GM12872 (cell line): Measurements from ENCODE around the gene RPS27L.

Experiments
- TF ChIP-seq, protein P1 (sequence below): IDR thresholded peaks from 3 replicates; pipeline ENCODE4 v1.5.1; 2011; ENCODE audit warnings: low read depth, mild to moderate bottlenecking, low read length, moderate library complexity; ENCODE audit not compliant: insufficient read depth

Gene RPS27L

DNA sequence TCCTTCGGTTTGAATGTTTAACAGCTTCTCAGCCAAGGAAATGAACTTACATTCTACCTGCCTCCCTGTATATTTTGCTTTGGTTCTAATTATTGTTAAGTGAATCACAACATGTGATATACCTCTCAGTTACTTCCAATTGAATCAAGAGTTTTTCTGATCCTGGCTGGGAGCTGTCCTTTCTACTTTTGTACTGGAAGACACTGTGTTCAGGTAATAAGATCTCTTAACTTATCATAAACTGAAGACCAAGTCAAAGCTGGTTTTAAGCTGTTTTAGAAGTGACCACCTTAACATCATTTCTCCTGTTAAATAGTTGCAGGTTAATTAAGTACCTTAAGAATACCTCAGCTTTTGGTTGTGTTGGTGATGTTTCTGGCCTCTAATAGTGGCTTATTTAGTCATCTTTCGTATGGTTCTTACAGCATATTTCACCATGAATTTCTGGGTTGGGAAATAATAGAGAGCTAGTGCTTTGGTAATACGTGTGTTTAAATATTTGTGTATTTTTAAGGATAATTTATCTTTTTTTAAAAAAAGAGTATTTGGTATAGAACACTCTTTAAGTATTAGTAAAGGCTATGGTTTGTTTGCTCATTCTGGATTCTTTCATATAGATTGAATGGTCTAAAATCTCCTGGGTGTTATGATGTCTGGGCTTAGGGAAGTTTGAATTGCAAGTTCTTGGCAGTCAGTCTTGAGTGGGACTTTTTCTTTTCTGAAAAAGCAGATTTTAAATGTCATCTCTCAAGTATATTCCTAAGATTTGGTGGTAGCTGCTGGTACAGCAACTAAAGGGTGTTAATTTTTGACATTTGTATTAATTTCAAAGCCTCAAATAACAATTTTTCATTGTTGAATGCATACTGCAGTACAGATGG is 33.7 kb upstream of the RPS27L start:
- TF ChIP-seq, protein P1, sequence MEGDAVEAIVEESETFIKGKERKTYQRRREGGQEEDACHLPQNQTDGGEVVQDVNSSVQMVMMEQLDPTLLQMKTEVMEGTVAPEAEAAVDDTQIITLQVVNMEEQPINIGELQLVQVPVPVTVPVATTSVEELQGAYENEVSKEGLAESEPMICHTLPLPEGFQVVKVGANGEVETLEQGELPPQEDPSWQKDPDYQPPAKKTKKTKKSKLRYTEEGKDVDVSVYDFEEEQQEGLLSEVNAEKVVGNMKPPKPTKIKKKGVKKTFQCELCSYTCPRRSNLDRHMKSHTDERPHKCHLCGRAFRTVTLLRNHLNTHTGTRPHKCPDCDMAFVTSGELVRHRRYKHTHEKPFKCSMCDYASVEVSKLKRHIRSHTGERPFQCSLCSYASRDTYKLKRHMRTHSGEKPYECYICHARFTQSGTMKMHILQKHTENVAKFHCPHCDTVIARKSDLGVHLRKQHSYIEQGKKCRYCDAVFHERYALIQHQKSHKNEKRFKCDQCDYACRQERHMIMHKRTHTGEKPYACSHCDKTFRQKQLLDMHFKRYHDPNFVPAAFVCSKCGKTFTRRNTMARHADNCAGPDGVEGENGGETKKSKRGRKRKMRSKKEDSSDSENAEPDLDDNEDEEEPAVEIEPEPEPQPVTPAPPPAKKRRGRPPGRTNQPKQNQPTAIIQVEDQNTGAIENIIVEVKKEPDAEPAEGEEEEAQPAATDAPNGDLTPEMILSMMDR = no peak

DNA sequence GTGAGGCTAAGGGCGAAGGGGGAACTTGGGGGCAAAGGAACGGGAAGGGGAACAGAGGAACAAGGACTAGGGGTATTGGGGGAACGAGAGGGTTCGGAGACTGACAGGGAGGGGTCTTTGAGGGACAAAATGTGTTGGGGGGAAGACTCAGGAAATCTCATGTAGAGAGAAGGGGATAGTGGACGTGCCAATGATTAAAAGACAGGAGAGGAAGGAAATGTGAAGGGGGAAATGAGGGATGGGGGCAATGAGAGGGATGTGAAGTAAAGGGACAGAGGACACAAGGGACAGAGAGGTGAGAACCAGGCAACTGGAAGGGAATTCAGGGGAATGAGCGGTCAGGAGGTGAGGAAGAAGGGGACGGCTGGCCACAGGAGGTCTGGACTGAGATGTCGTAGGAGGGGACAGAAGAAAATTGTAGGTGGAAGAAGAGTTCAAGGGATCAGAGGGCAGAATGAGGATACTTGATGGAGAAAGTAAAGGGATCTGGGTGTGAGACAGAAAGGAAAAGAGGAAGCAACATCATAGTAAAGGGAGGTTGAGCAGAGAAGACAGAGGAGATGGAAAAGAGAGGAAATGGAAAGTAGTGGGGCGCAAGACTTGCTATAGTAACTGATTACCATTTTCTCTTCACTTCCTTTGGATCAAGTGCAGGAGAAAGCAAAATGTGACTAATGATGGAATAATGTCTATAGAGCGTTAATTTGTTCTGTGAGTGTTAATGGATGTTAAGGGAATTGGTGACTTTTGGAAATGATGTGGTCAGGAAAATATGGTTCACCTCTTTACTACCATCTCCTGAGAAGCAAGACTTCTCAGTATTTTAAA is 32.9 kb upstream of the RPS27L start:
- TF ChIP-seq, protein P1 = no peak

DNA sequence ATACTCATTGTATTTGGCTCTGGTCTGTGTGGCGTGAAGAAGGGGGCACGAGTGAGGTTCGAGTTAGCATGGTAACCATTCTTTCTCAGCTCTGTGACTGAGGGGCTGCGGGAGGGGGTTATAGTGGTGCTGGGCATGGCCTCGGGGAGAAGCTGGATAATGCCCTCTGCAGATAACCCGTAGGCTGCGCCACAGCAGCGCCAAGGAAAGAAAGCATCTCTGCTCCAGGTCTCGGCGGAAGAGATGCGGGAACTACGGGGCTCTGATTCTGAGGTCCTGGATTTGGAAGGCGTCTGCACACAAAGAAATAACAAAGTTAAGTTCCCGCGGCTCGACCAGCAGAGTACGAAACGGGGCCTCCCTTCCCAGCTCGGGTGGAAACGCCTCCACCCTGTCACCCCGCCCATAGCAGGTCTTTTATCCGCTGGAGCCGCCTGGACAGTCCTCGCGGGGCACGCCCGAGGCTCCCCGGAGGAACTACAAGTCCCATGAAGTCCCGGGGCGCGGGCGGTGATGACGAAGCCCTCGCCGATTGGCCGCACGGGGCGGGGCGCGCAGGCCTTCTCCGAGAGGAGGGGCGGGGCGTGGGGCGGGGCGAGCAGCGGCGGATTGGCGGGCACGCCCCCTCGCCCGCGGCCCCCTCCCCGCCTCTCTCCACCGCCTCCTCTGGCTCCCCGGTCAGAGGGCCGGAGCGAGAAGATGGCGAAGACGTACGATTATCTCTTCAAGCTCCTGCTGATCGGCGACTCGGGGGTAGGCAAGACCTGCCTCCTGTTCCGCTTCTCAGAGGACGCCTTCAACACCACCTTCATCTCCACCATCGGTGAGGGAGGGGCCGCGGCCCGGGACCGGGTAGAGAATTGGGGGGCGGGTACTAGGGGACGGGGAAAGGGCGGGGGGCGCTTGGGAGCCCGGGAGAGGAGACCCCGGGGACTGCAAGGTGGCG is 31.9 kb upstream of the RPS27L start, which contains the start of gene RAB8B:
RAB8B (plus strand) TSS at position 681 of the 946 bp plus-strand sequence; CDS start at position 700, 19 bp downstream.
- TF ChIP-seq, protein P1 = no peak

DNA sequence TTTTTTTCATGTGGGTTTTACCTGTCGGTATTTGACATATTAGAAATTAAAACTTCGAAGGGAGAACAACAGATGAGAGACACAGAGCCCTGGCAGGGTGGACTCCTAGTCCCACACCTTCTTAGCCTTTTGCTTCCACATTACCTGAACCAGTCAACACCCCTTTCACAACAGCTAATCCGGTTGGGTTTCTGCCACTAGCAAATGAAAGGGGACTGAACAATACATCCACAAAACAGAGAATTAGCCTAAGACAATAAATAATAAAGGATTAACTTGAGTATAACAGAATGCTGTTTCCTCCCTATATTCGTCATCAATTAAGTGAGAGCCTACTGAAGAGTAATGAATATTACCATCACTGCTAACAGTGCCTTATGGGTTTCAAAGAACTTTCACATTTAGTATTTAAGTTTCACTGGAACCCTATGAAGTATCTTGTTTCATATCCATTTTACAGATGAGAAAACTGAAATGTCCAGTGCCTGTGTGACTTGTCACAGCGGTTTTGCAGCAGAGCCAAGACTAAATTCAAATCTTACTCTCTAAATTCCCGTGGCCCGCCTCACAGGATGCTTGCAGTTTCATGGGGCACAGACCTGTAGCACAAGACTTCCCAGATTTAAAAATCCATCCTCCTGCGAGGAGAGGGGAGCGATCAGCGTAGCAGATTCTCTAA is 31.1 kb upstream of the RPS27L start:
- TF ChIP-seq, protein P1 = no peak

DNA sequence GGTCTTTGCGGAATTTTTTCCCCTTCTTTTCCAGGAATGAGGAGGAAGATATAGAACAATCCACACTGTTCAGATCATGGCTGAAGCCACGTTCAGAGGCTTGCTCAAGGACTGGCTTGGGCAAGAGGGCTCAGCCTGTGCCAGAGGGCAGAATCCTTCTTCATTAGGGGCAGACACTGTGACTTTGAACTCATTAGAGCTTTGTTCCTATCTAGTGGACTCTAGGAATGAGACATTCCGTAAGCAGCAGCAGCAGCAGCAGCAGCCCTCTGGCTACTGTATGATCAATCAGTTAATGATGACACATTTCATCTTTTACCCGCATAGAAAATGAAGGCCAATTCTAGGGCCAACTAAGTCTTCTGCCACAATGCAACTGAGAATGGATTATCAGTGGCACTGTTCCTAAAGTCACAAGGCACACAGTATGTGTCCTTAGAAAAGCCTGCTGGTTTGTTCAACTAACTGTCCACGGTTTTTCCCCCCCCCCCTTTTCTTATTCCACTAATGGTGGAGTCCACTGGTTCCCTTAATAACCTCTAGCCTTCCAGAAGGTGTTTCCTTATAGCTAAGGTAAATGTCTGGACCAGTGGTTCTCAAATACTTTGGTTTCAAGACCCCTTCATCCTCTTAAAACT is 30.4 kb upstream of the RPS27L start:
- TF ChIP-seq, protein P1 = no peak

DNA sequence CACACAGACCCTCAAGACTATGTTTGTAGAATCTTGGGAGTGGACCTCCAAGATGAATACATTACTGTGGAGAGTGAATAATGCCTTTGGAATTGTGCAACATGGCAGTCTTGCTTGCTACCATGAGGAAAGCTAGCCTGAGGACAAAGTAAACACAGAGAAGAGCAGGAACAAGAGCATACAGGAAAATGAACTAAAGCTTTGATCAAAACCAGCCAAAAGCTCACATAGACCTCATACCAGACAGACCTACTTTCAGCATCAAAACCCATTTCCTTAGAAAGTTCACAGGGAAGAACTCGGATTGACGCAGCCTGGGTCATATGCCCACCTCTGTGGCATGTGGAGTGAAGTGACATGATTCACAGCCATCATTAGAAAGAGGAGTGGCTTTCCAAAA is 28.8 kb upstream of the RPS27L start:
- TF ChIP-seq, protein P1 = no peak
